GM18508 (cell line): ENCODE data around the gene TMTC1.

ENCODE experiments used
- ATAC-seq: cut with Tn5 transposase; IDR thresholded peaks from one replicate; pipeline ENCODE4 v1.9.1; 2021; ENCODE audit warnings: moderate number of reproducible peaks; ENCODE audit not compliant: insufficient read depth, unreplicated experiment

The TMTC1 gene

GRCh38 chr12:29508949-29509348, 274.8 kb downstream of the TMTC1 start:
- no peak for ATAC-seq

GRCh38 chr12:29505122-29505521, 278.6 kb downstream of the TMTC1 start:
- no peak for ATAC-seq

- no peak for ATAC-seq
Measured at GRCh38 chr12:29503283-29503682, 280.5 kb downstream of the TMTC1 start.

GRCh38 chr12:29499235-29499634, 284.5 kb downstream of the TMTC1 start:
- ATAC-seq: no peak

- ATAC-seq: no peak
Measured at GRCh38 chr12:29497588-29497987, 286.2 kb downstream of the TMTC1 start, which contains the start of gene OVCH1. OVCH1 (minus strand) TSS chr12:29497686; CDS start chr12:29497686, 0 bp downstream.

GRCh38 chr12:29492891-29493290, 290.9 kb downstream of the TMTC1 start:
- ATAC-seq: no peak

GRCh38 chr12:29486972-29487371, 296.8 kb downstream of the TMTC1 start:
- ATAC-seq: no peak

- no peak for ATAC-seq
Measured at GRCh38 chr12:29463198-29463597, 320.5 kb downstream of the TMTC1 start.

- no peak for ATAC-seq
Measured at GRCh38 chr12:29460082-29460481, 323.7 kb downstream of the TMTC1 start.

- no peak for ATAC-seq
Measured at GRCh38 chr12:29455087-29455486, 328.7 kb downstream of the TMTC1 start.

- ATAC-seq: no peak
Measured at GRCh38 chr12:29451888-29452287, 331.9 kb downstream of the TMTC1 start.
